Activated naive CD4-positive, alpha-beta T cell treated with Interleukin-2 at 50 U/mL for 16 hours (primary cell): ENCODE data around the gene C3orf62.
A peak's percentile ranks its signal among the peaks of the same experiment; 100 is the strongest.

Source experiments
- DNase-seq: peaks from one replicate; pipeline ENCODE4 v3.0.0-alpha.2; 2020

C3orf62 gene

GRCh38 chr3:49276475-49277382 lies at the start of gene C3orf62:
Gene C3orf62, minus strand, starts transcription at chr3:49277232. Its CDS starts 360 bp downstream, at chr3:49276872.
- DNase-seq: peak; percentile 79

- DNase-seq: no peak
Measured at GRCh38 chr3:49324768-49325167, 47.7 kb upstream of the C3orf62 start.

- no peak for DNase-seq
Measured at GRCh38 chr3:49316696-49317457, 39.8 kb upstream of the C3orf62 start.

GRCh38 chr3:49313896-49314688 lies 37.1 kb upstream of the C3orf62 start:
- DNase-seq: no peak

- no peak for DNase-seq
Measured at GRCh38 chr3:49311283-49311682, 34.3 kb upstream of the C3orf62 start.

- no peak for DNase-seq
Measured at GRCh38 chr3:49310677-49311076, 33.6 kb upstream of the C3orf62 start.

- DNase-seq: no peak
Measured at GRCh38 chr3:49305608-49306007, 28.6 kb upstream of the C3orf62 start.

GRCh38 chr3:49302613-49303012 lies 25.6 kb upstream of the C3orf62 start:
- DNase-seq: no peak

- DNase-seq: no peak
Measured at GRCh38 chr3:49300595-49300994, 23.6 kb upstream of the C3orf62 start.

- no peak for DNase-seq
Measured at GRCh38 chr3:49298511-49298910, 21.5 kb upstream of the C3orf62 start.

GRCh38 chr3:49296781-49297411 lies 19.9 kb upstream of the C3orf62 start:
- DNase-seq: no peak

GRCh38 chr3:49295489-49296058 lies 18.5 kb upstream of the C3orf62 start:
- DNase-seq: peak; percentile 7

- DNase-seq: no peak
Measured at GRCh38 chr3:49294343-49294742, 17.3 kb upstream of the C3orf62 start.

GRCh38 chr3:49283997-49284396 lies 7.0 kb upstream of the C3orf62 start:
- DNase-seq: no peak

- DNase-seq: no peak
Measured at GRCh38 chr3:49279376-49279775, 2.3 kb upstream of the C3orf62 start.

- no peak for DNase-seq
Measured at GRCh38 chr3:49278548-49278947, 1.5 kb upstream of the C3orf62 start.

GRCh38 chr3:49277383-49277775 lies 347 bp upstream of the C3orf62 start:
- DNase-seq: no peak

- DNase-seq: no peak
Measured at GRCh38 chr3:49273825-49274532, 3.1 kb downstream of the C3orf62 start.

- no peak for DNase-seq
Measured at GRCh38 chr3:49271047-49271446, 6.0 kb downstream of the C3orf62 start.

GRCh38 chr3:49270156-49270500 lies 6.9 kb downstream of the C3orf62 start:
- DNase-seq: no peak

- no peak for DNase-seq
Measured at GRCh38 chr3:49269443-49270155, 7.4 kb downstream of the C3orf62 start.
